DND-41 (cell line): ENCODE data around the gene MRPL54.

Experiments
- ATAC-seq: fragments of 200-7000 bp; cut with Tn5 transposase; 3 replicates; pipeline ENCODE4 v1.9.1; 2021; ENCODE audit warnings: low read depth; ENCODE audit not compliant: insufficient read depth
- DNase-seq: peaks from one replicate; pipeline ENCODE4 v3.0.0-alpha.2; 2020
- H2AFZ ChIP-seq: 2 replicates; pipeline ENCODE4 v1.6.0; 2012; ENCODE audit warnings: low read depth, low read length
- H3K27ac ChIP-seq: 2 replicates; pipeline ENCODE4 v1.5.1; 2012; ENCODE audit warnings: low read length, inconsistent platforms
- H3K27me3 ChIP-seq: fragments of 200-600 bp; sonication (generic); 2 replicates; pipeline ENCODE4 v1.6.0; 2012; ENCODE audit warnings: low read length, mild to moderate bottlenecking, inconsistent platforms; ENCODE audit not compliant: insufficient read depth, poor library complexity
- H3K36me3 ChIP-seq: 2 replicates; pipeline ENCODE4 v1.5.1; 2012; ENCODE audit warnings: low read length, inconsistent platforms; ENCODE audit not compliant: insufficient read depth
- H3K4me1 ChIP-seq: 2 replicates; pipeline ENCODE4 v1.5.1; 2012; ENCODE audit warnings: mild to moderate bottlenecking, low read length; ENCODE audit not compliant: insufficient read depth
- H3K4me2 ChIP-seq: 2 replicates; pipeline ENCODE4 v1.6.0; 2012; ENCODE audit warnings: mild to moderate bottlenecking, moderate library complexity, low read length, inconsistent platforms; ENCODE audit not compliant: insufficient read depth
- H3K4me3 ChIP-seq, 2 experiments: fragments of 200-600 bp in 1 of 2; shearing (Covaris generic) in 1 of 2; 2 replicates each; pipeline ENCODE4 v1.5.1; 2012 to 2016; ENCODE audit warnings: inconsistent platforms in 2 of 2, low read length in 2 of 2, mild to moderate bottlenecking in 2 of 2, low read depth in 1 of 2, moderate library complexity in 1 of 2
- H3K79me2 ChIP-seq: 2 replicates; pipeline ENCODE4 v1.6.0; 2012; ENCODE audit warnings: low read length, inconsistent platforms; ENCODE audit not compliant: insufficient read depth
- H3K9ac ChIP-seq: 2 replicates; pipeline ENCODE4 v1.6.0; 2012; ENCODE audit warnings: low read depth, mild to moderate bottlenecking, inconsistent platforms, low read length, moderate library complexity
- H3K9me3 ChIP-seq: 2 replicates; pipeline ENCODE4 v1.5.1; 2012; ENCODE audit warnings: low read length, moderate library complexity, mild to moderate bottlenecking, inconsistent platforms; ENCODE audit not compliant: insufficient read depth, severe bottlenecking
- H4K20me1 ChIP-seq: 2 replicates; pipeline ENCODE4 v1.6.0; 2012; ENCODE audit warnings: low read length; ENCODE audit not compliant: insufficient read depth
- EZH2 ChIP-seq: IDR thresholded peaks from 3 replicates; pipeline ENCODE4 v1.6.1; 2012; ENCODE audit warnings: borderline replicate concordance, low read depth, mild to moderate bottlenecking, moderate library complexity, low read length, inconsistent platforms; ENCODE audit not compliant: severe bottlenecking
- TF ChIP-seq, protein P1 (sequence below): IDR thresholded peaks from 2 replicates; pipeline ENCODE4 v1.5.1; 2012; ENCODE audit warnings: borderline replicate concordance, low read length, moderate library complexity, mild to moderate bottlenecking; ENCODE audit not compliant: poor library complexity, severe bottlenecking; ENCODE audit errors: extremely low read depth

MRPL54 gene

GRCh38 chr19:3775831-3776230 is 13.3 kb downstream of the MRPL54 start:
- Histone ChIP-seq H3K36me3 (no peaks in the 10 kb centered on the region), H3K27me3 (no peaks in the 10 kb centered on the region), H3K9ac (no peak overlapping the region), H4K20me1 (no peaks in the 10 kb centered on the region), H3K79me2 (no peaks in the 10 kb centered on the region), H3K4me1 (no peaks in the 10 kb centered on the region), H3K9me3 (no peaks in the 10 kb centered on the region), H2AFZ (no peak overlapping the region), H3K4me2 (no peak overlapping the region), H3K27ac (no peak overlapping the region), H3K4me3 (no peak overlapping the region)
- DNase-seq: no peak
- TF ChIP-seq EZH2: no peak
- TF ChIP-seq, protein P1, sequence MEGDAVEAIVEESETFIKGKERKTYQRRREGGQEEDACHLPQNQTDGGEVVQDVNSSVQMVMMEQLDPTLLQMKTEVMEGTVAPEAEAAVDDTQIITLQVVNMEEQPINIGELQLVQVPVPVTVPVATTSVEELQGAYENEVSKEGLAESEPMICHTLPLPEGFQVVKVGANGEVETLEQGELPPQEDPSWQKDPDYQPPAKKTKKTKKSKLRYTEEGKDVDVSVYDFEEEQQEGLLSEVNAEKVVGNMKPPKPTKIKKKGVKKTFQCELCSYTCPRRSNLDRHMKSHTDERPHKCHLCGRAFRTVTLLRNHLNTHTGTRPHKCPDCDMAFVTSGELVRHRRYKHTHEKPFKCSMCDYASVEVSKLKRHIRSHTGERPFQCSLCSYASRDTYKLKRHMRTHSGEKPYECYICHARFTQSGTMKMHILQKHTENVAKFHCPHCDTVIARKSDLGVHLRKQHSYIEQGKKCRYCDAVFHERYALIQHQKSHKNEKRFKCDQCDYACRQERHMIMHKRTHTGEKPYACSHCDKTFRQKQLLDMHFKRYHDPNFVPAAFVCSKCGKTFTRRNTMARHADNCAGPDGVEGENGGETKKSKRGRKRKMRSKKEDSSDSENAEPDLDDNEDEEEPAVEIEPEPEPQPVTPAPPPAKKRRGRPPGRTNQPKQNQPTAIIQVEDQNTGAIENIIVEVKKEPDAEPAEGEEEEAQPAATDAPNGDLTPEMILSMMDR: no peak
- no peak for ATAC-seq

- H2AFZ ChIP-seq: no peak overlapping the region
- no peaks in the 10 kb centered on the region for H4K20me1 ChIP-seq
- H3K9me3 ChIP-seq: peaks cover 5% of the 10 kb centered on the region
- H3K9ac ChIP-seq: no peak overlapping the region
- no peak for ATAC-seq
- no peaks in the 10 kb centered on the region for H3K27me3 ChIP-seq
- DNase-seq: no peak
- TF ChIP-seq EZH2: no peak
- TF ChIP-seq, protein P1: no peak
- no peaks in the 10 kb centered on the region for H3K79me2 ChIP-seq
- H3K36me3 ChIP-seq: no peaks in the 10 kb centered on the region
- no peak overlapping the region for H3K4me3 ChIP-seq
- H3K4me2 ChIP-seq: no peak overlapping the region
- H3K27ac ChIP-seq: no peak overlapping the region
- no peaks in the 10 kb centered on the region for H3K4me1 ChIP-seq
These were observed 14.1 kb downstream of the MRPL54 start for GRCh38 chr19:3776479-3777040.

DNA sequence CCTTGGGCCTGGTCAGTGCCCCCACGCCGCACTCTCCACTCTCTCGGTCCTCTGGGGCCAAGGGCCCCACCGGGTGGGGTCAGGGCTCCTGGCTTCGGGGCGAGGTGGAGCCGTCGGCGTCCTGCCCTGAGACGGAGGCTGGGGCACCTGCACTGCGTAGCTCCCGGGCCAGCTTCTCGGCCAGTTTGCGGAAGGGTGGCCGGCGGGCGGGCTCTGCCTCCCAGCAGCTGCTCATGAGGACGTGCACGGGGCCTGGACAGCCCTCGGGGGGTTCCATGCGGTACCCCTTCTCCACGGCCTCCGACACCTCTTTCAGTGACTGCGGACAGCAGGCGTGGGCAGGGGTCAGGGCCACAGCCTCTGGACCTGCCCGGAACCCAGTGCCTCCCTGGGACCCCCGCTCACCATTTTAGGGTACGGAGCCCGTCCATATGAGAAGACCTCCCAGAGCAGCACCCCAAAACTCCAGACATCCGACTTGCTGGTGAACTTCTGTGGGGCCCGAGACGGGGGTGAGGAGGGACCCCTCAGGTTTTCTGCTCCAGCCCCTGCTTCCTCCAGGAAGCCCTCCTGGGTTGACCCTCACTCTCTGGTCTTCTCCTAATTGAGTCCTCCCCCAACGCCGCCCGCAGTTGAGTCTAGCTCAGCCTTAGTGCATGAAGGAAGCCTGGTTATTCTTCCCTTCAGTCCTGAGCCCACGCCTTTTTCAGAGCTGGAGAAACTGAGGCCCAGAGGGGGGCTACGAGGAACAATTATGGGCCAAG is 15.8 kb downstream of the MRPL54 start:
- H3K4me1 ChIP-seq: no peaks in the 10 kb centered on the region
- H3K27ac ChIP-seq: no peak overlapping the region
- H3K36me3 ChIP-seq: no peaks in the 10 kb centered on the region
- no peak overlapping the region for H3K4me2 ChIP-seq
- ATAC-seq (no peak), DNase-seq (no peak)
- no peaks in the 10 kb centered on the region for H3K27me3 ChIP-seq
- no peaks in the 10 kb centered on the region for H3K79me2 ChIP-seq
- no peaks in the 10 kb centered on the region for H4K20me1 ChIP-seq
- TF ChIP-seq, protein P1: no peak
- no peak for TF ChIP-seq EZH2
- peaks cover 19% of the 10 kb centered on the region for H3K9me3 ChIP-seq
- H2AFZ ChIP-seq: no peak overlapping the region
- H3K9ac ChIP-seq: no peak overlapping the region
- no peak overlapping the region for H3K4me3 ChIP-seq
